B cell (primary cell): ENCODE data around the gene BCL2. TPM values are rescaled to one million over a fixed set of nuclear protein-coding genes. Genes with fewer than 3 reads are reported as not detected.
A peak's percentile ranks its signal among the peaks of the same experiment; 100 is the strongest.

Experiments used
- ATAC-seq: fragments of 200-7000 bp; cut with Tn5 transposase; one replicate; pipeline ENCODE4 v1.10.0; 2021; ENCODE audit warnings: low read depth, mild to moderate bottlenecking, moderate number of reproducible peaks, moderate library complexity
- CTCF ChIA-PET: fragments of 350-600 bp; sonication (Branson Sonifier 250); formaldehyde crosslinking; loops from one replicate; lab custom pipeline; 2021; ENCODE audit warnings: antibody characterized with exemption, inconsistent platforms; lab: Charles Lee
- POLR2A ChIA-PET: fragments of 350-600 bp; sonication (Branson Sonifier 250); formaldehyde crosslinking; loops from one replicate; lab custom pipeline; 2021; ENCODE audit warnings: antibody characterized with exemption; lab: Charles Lee
- DNase-seq: peaks from one replicate; pipeline ENCODE4 v3.0.0; 2013
- H2AFZ ChIP-seq: 2 replicates; pipeline ENCODE4 v1.6.1; 2012; ENCODE audit warnings: mild to moderate bottlenecking, low read depth, low read length; ENCODE audit not compliant: insufficient read depth, poor library complexity, severe bottlenecking
- H3K27ac ChIP-seq, 2 donors: 1 replicate in 1 of 2; 2 replicates in 1 of 2; pipeline ENCODE4 v1.5.1; 2012 to 2013; ENCODE audit warnings: low read length in 2 of 2, mild to moderate bottlenecking in 2 of 2, moderate library complexity in 1 of 2
- H3K27me3 ChIP-seq, 4 experiments: fragments of 200-600 bp in 1 of 4; sonication (generic) in 1 of 4; replicated peaks in 1 of 4; 1 replicate in 2 of 4; 2 replicates in 2 of 4; pipeline versions ENCODE4 v1.6.1 to v1.7.0; 2013 to 2016; ENCODE audit warnings: low read length in 3 of 4, mild to moderate bottlenecking in 2 of 4, mixed read lengths in 1 of 4, moderate library complexity in 1 of 4; ENCODE audit not compliant: insufficient read depth in 4 of 4, control insufficient read depth in 3 of 4; ENCODE audit errors: control extremely low read depth in 1 of 4
- H3K36me3 ChIP-seq, 2 experiments: replicated peaks in 1 of 2; 1 replicate in 1 of 2; 2 replicates in 1 of 2; pipeline versions ENCODE4 v1.6.1 to v1.7.1; 2013; ENCODE audit warnings: low read length in 1 of 2; ENCODE audit not compliant: insufficient read depth in 2 of 2, control insufficient read depth in 1 of 2; ENCODE audit errors: control extremely low read depth in 1 of 2, extremely low read depth in 1 of 2
- H3K4me1 ChIP-seq, 2 donors: fragments of 200-600 bp in 1 of 2; sonication (generic) in 1 of 2; 1 replicate in 1 of 2; 2 replicates in 1 of 2; pipeline versions ENCODE4 v1.5.1 to v1.6.1; 2013 to 2017; ENCODE audit warnings: low read length in 2 of 2; ENCODE audit not compliant: control insufficient read depth in 2 of 2, insufficient read depth in 2 of 2
- H3K4me2 ChIP-seq: replicated peaks from 2 replicates; pipeline ENCODE3; 2012; ENCODE audit warnings: mild to moderate bottlenecking, low read depth, low read length; ENCODE audit not compliant: poor library complexity, severe bottlenecking
- H3K4me3 ChIP-seq, 5 experiments: fragments of 200-600 bp in 1 of 5; sonication (generic) in 1 of 5; 1 replicate in 3 of 5; 2 replicates in 2 of 5; pipeline versions ENCODE4 v1.5.1 to v1.7.0; 2011 to 2016; ENCODE audit warnings: low read length in 4 of 5, mild to moderate bottlenecking in 4 of 5, low read depth in 2 of 5, control low read depth in 1 of 5, moderate library complexity in 1 of 5; ENCODE audit not compliant: insufficient read depth in 1 of 5; ENCODE audit errors: control extremely low read depth in 1 of 5, extremely low read depth in 1 of 5
- H3K79me2 ChIP-seq: fragments of 200-600 bp; sonication (generic); one replicate; pipeline ENCODE4 v1.6.0; 2016; ENCODE audit warnings: low read length; ENCODE audit not compliant: control insufficient read depth, insufficient read depth
- H3K9ac ChIP-seq: fragments of 200-600 bp; sonication (generic); 2 replicates; pipeline ENCODE4 v1.6.1; 2017; ENCODE audit warnings: mild to moderate bottlenecking, low read length, moderate library complexity
- H3K9me3 ChIP-seq, 3 donors: one replicate each; pipeline versions ENCODE4 v1.6.1 to v1.7.1; 2013; ENCODE audit warnings: low read length in 2 of 3; ENCODE audit not compliant: control insufficient read depth in 2 of 3, insufficient read depth in 1 of 3; ENCODE audit errors: control extremely low read depth in 1 of 3
- H4K20me1 ChIP-seq: 2 replicates; pipeline ENCODE4 v1.6.0; 2012; ENCODE audit warnings: mild to moderate bottlenecking, low read length; ENCODE audit not compliant: insufficient read depth, control insufficient read depth, poor library complexity, severe bottlenecking
- H3K27ac Mint-ChIP-seq: one replicate; pipeline ENCODE4 v1.8.0; 2021; ENCODE audit warnings: mixed read lengths
- H3K27me3 Mint-ChIP-seq: one replicate; pipeline ENCODE4 v1.8.0; 2021; ENCODE audit warnings: mixed read lengths
- H3K4me1 Mint-ChIP-seq: one replicate; pipeline ENCODE4 v1.8.0; 2021; ENCODE audit warnings: mixed read lengths
- H3K4me3 Mint-ChIP-seq: one replicate; pipeline ENCODE4 v1.8.0; 2021; ENCODE audit warnings: mixed read lengths
- H3K9me3 Mint-ChIP-seq: one replicate; pipeline ENCODE4 v1.8.0; 2022; ENCODE audit warnings: mixed read lengths; ENCODE audit not compliant: insufficient read depth
- CTCF ChIP-seq: fragments of 200-600 bp; IDR thresholded peaks from one replicate; pipeline ENCODE4 v1.8.0; 2022; ENCODE audit warnings: antibody characterized with exemption, mild to moderate bottlenecking
- EZH2 ChIP-seq: IDR thresholded peaks from 2 replicates; pipeline ENCODE4 v1.6.1; 2012; ENCODE audit warnings: borderline replicate concordance, low read depth, mild to moderate bottlenecking, moderate library complexity, low read length; ENCODE audit not compliant: insufficient read depth, poor library complexity, severe bottlenecking
- WGBS: methylation state at CpG from one replicate; pipeline ENCODE4 v1.1.5; 2013; ENCODE audit warnings: missing lambda C conversion rate; ENCODE audit not compliant: insufficient coverage; 5-methylcytosine and 5-hydroxymethylcytosine counted together
- intact Hi-C: fragments of 100-400 bp; cut with micrococcal nuclease; formaldehyde crosslinking; loops from one replicate; pipeline ENCODE4 v1.10.0; 2022
- polyA plus RNA-seq: library from polyadenylated mRNA; depleted of rRNA; stranded (reverse); fragments of >200 nt; gene quantifications from 2 replicates; pipeline ENCODE4 v1.2.3, GENCODE V29; 2012
- total RNA-seq, 2 donors: library from RNA; stranded (reverse); fragments of 120-200 nt in 1 of 2; gene quantifications; 1 replicate in 1 of 2; 2 replicates in 1 of 2; pipeline versions ENCODE4 v1.2.3 to v1.2.4, GENCODE V29; 2013 to 2022

The BCL2 gene
- total and polyA plus RNA-seq, 2 donors (not counting 1 experiment from before 2014, with no cell fraction given) = 27.6 to 144 TPM

- peaks cover 55 to 65% of the 10 kb centered on the region in 2 donors for H3K4me1 ChIP-seq
- Mint-ChIP-seq H3K9me3 (no peaks in the 10 kb centered on the region), H3K27ac (no peak overlapping the region), H3K4me3 (no peak overlapping the region), H3K4me1 (peaks cover 29% of the 10 kb centered on the region), H3K27me3 (no peaks in the 10 kb centered on the region)
- no peak for TF ChIP-seq EZH2
- no peak for TF ChIP-seq CTCF
- POLR2A ChIA-PET = interaction anchor here (0.5 to 0.6 kb wide), 2 partner anchors 8 to 25 kb away, joined by 3 to 10 read pairs; no protein-coding TSS in a partner anchor
- DNase-seq = no peak
- ATAC-seq = no peak
- 95% methylated on average over 8 of the region's 16 CpGs for WGBS
- H3K79me2 ChIP-seq = peaks cover 100% of the 10 kb centered on the region
- peak overlapping the region; percentile 1 for H2AFZ ChIP-seq
- H3K9ac ChIP-seq = peak overlapping the region; percentile 23
- H3K9me3 ChIP-seq = no peaks in the 10 kb centered on the region
- CTCF ChIA-PET = interaction anchor here (0.7 to 5.6 kb wide), 5 partner anchors 10 to 129 kb away, joined by 3 to 46 read pairs (median 3); partner anchors contain the start of gene BCL2
- H3K27me3 ChIP-seq = no peaks in the 10 kb centered on the region
- peak overlapping the region in 1 of 5 experiments; percentile 21 for H3K4me3 ChIP-seq
- H3K36me3 ChIP-seq = peaks cover 0 to 11% of the 10 kb centered on the region in 2 experiments
- H3K27ac ChIP-seq = peak overlapping the region; percentile 93 to 95
- H3K4me2 ChIP-seq = peak overlapping the region; percentile 71
- intact Hi-C loops = no loop called here
- H4K20me1 ChIP-seq = no peaks in the 10 kb centered on the region
Measured at GRCh38 chr18:63283305-63284094, 36.1 kb downstream of the BCL2 start.

- peaks cover 55 to 65% of the 10 kb centered on the region in 2 donors for H3K4me1 ChIP-seq
- Mint-ChIP-seq H3K9me3 (no peaks in the 10 kb centered on the region), H3K27me3 (no peaks in the 10 kb centered on the region), H3K4me3 (no peak overlapping the region), H3K27ac (no peak overlapping the region), H3K4me1 (peaks cover 36% of the 10 kb centered on the region)
- H3K9ac ChIP-seq = peak overlapping the region; percentile 23
- intact Hi-C loops = no loop called here
- H3K79me2 ChIP-seq = peaks cover 100% of the 10 kb centered on the region
- ATAC-seq (no peak), DNase-seq (no peak)
- H2AFZ ChIP-seq = no peak overlapping the region
- TF ChIP-seq EZH2 (no peak), CTCF (no peak)
- H3K4me3 ChIP-seq = no peak overlapping the region
- H3K9me3 ChIP-seq = no peaks in the 10 kb centered on the region
- ChIA-PET POLR2A (no interaction called here), CTCF (interaction anchor here (0.7 to 1.5 kb wide), 5 partner anchors 11 to 144 kb away, joined by 3 to 4 read pairs (median 3); no protein-coding TSS in a partner anchor)
- H3K27me3 ChIP-seq = no peaks in the 10 kb centered on the region
- H3K27ac ChIP-seq = peak overlapping the region; percentile 93 to 95
- peak overlapping the region; percentile 71 for H3K4me2 ChIP-seq
- peaks cover 0 to 11% of the 10 kb centered on the region in 2 experiments for H3K36me3 ChIP-seq
- no peaks in the 10 kb centered on the region for H4K20me1 ChIP-seq
Measured at GRCh38 chr18:63282793-63283192, 36.8 kb downstream of the BCL2 start.
